NCI-H146 treated with DMSO at 0.1 percent for 48 hours (cell line): Measurements from ENCODE around the gene TTLL4.

ENCODE experiments used
- DNase-seq: peaks from one replicate; lab custom pipeline; 2025; ENCODE audit not compliant: unreplicated experiment; lab: John Stamatoyannopoulos, UW

The TTLL4 gene

DNA sequence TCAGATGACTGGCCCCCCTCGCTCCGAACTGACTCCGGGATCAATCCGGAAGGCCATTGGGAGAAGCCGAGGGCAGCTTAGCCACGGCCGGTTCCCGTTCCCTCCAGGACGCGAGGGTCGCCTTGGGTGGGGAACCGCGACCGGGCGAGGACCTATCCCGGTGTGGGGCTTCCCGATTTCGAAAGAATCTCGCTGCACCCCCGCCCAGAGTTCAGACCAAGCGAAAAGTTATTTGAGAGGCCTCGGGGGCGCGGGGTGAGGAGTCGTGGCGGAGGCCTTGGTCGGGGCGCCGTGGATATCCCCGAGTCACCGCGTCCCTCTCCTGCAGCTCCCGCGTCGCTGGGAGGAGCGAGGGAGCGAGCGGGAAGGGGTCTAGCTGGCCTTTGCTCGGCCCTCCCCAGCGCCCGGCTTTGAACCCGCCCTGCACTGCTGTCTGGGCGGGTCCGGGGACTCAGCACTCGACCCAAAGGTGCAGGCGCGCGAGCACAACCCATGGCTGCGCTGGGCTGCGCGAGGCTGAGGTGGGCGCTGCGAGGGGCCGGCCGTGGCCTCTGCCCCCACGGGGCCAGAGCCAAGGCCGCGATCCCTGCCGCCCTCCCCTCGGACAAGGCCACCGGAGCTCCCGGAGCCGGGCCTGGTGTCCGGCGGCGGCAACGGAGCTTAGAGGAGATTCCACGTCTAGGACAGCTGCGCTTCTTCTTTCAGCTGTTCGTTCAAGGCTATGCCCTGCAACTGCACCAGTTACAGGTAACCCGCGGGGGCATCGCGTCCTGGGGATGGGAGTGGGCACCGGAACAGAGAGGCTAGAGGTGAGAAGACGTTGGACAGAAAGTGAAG, 71.3 kb downstream of the TTLL4 start, which contains the start of gene CYP27A1:
Gene CYP27A1, plus strand, starts transcription at position 457 of the 837 bp plus-strand sequence. Its CDS starts 36 bp downstream, at position 493.
- no peak for DNase-seq

DNA sequence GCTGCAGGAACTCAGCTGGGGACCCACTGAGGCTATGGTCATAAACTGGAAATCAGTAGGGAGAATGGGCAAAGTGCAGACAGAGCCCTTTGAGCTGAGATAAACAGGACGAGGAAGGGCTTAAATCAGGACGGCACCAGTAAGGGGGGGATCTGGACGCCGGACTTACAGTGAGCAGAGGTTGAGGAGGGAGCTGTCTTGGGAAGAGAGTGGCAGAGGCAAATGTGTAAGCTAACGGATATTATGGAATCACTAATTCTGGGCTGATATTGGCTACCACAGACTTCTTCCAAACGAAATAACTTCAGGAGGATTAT, 71.9 kb downstream of the TTLL4 start:
- DNase-seq: no peak

DNA sequence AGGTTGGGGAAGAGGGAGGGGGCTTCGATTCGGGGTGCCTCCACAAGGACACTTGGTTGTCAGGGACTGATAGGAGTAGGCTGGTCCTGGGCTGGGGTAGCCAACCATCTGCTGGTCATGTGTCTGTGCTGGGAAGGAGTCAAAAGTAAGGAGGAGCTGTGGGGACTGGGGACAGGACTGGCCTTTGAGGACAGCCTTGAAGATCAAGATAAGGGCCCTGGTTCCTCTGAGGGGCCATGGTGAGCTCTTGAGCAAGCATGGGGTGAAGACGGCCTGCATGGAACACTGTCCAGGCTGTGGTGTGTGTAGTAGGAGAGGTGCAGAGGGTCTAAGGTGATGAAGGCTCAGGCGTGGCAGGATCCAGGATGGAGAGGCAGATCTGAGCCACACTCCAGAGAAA, 73.1 kb downstream of the TTLL4 start:
- DNase-seq: no peak

DNA sequence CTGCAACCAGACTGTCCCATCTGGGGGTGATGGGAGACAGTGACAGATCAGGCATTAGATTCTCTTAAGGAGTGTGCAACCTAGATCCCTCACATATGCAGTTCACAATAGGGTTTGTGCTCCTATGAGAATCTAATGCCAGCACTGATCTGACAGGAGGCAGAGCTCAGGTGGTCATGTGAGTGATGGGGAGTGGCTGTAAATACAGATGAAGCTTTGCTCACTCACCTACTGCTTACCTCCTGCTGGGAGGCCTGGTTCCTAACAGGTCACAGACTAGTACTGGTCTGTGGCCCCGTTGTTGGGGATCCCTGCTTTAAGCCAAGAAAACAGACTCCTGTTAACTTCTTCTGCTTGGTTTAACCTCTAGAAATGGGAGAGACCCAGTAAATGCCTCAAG, 74.5 kb downstream of the TTLL4 start:
- DNase-seq: no peak

DNA sequence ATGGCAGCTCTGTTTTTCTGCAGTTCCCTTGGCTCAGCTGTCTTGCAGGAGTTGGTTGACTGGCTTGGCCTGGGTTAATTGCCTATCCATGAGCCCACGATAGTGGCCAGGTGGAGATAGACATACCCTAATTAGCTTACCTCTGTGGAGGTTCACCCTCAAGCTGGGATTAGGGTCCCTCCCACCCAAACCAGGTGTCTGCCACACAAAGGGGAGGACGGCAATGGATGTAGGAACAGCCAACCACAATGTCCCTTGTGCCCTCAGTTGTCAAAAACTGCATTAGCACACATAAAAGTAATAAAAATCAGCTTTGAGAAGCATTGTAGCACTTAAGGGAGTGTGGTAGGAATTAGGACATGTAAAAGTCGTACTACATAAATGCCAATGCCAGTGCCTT, 75.5 kb downstream of the TTLL4 start:
- no peak for DNase-seq

DNA sequence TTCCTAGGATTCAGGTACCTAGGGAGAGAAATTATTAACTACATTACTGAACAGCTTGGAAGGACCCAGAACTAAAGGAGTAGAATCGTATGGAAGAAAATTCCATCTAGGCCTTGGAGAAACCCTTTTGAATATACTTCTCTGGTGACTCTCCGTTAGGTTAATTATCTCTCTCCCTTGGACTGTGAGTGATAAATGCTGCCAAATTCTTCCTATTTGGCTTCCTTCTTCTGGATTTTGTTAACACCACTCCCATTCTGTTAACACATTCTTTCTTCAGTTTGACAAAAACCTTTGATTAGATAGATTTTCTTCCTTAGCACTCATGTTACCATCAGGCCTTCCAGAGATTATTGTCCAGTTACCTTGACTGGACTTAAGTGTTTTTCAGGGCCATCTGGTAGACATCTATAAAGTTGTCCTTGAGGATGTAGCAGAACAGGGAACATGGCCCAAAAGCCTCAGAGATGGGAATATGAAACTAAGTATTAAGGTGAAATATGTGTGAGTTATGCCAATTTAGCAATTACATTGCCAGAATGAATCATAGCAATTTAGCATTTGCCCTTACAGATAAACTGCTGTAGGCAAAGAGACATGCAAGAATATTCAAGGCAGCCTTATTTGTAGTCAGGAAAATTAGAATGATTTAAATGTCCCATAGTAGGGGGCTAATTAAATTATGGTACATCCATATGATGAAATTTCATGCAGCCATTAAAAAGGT, 78.1 kb downstream of the TTLL4 start:
- no peak for DNase-seq

DNA sequence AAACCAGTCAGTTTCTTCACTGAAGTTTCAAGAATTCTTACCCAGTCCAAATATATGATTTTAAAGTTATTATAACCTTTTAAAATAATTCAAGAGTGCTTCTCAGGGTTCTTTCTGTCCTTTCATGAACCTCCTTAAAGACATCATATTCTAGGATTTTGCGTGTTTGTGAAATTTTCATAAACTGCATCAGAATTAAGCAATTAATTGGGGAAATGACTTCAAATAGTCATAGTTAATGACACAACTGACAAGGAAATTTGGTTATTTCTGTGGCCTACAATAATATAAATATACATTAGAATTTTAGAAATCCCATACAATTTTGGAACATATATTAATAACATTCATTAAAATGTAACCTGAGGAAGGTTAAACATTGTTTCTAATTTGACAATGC, 81.8 kb downstream of the TTLL4 start:
- DNase-seq: no peak

DNA sequence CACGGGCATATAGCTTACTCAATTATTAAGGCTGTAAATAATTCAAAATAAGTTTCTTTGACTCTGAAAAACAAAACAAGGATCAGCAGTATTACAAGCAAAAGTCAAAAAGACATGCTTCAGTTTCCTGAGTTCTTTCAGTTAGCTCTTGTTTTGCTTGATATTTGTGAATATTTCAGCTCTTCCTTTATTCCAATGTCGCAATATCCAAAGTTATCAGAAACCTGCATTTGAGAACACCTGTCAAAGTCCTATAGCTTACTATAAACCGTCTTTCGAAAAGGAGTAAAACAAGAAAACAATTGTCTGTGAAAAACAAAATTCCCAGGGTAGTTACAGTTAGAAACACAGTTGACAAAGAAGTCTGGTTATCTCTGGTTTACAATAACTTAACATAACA, 86.1 kb downstream of the TTLL4 start:
- DNase-seq: no peak

DNA sequence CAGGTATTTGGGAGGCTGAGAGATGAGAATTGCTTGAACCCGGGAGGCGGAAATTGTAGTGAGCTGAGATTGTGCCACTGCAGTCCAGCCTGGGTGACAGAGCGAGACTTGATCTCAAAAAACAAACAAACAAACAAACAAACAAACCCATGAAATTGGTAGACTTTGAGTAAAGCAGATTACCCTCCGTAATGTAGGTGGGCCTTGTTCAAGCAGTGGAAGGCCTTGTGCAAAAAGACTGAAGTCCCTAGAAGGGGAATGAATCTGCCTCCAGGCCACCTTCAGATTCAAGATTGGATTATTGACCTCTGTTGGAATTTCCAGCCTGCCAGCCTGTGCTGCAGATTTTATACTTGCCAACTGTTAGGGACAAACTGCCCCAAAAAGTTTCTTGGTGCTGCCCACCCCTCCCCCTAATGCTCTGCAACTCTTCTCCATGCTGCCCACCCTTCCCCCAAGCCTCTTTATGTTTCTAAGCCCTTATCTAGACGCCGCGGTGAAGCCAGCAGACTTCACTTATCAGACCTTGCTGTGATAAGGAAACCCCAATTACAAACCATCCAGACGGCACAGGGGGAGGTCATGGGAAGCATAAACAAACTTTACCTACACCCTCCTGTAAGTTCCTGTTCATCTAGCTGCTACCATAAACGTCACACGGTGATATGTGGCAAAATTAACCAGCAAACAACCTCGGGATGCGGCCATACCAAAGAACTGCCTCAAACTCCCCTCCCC, 88.3 kb downstream of the TTLL4 start:
- no peak for DNase-seq

DNA sequence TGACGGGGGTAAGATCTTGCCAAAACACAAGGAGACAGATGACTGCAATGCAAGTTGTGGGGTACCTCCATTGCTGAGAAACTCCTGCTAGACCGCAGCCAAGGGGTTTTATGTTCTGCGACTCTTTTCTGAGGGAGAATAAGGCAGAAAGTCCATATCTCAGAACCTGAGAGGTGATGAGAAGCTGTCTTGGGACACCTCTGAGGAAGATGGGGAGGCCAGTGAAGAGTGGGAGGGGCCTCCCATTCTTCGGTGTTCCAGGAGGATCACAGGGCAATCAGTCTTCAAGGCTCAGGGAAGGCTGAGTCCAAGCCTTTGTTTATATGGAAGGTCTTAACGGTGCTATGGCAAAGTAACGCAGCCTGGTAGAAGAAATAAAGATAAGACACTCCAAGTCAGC, 89.4 kb downstream of the TTLL4 start:
- DNase-seq: no peak

DNA sequence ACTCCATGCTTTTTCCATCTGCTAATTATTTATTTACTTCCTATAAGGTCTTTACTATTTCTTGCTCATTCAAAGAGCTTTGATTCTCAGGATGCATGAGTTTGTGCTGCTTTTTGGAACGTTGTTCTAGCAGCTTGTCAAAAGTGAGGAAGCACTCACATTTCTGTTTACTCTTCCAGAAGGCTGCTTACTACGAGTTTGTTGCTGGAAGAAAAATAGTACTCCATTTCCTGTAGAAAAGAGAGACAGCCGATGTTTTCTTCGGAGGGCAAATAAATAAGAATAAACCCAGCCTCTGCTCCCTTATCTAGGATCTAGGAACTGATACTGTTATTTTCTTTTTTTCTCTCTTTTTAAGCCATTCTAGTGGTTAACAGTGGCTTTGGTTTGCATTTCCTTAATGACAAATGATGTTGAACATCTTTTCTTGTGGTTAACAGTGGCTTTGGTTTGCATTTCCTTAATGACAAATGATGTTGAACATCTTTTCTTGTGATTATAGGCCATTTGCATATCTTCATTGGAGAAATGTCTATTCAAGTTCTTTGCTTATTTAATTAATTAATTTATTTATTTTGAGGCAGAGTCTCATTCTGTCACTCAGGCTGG, 91.9 kb downstream of the TTLL4 start:
- DNase-seq: no peak

DNA sequence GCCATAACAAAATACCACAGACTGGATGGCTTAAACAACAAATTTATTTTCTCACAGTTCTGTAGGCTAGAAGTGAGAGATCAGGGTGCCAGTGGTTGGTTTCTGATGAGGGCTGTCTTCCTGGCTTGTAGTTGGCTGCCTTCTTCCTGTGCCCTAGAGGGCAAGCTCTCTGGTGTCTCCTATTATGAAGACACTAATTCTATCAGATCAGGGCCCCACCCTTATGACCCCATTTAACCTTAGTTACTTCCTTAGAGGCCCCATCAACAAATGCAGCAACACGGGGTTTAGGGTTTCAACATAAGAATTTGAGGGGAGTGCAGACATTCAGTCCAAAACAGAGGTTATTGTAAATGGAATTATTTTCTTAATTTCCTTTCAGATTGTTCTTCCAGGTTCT, 94.2 kb downstream of the TTLL4 start:
- DNase-seq: no peak
